Stimulated activated naive CD4-positive, alpha-beta T cell treated with Interleukin-2 at 50 U/mL for 16 hours (primary cell): ENCODE measurements around the gene SDHC.
"Not testable (repeated sequence)": the region's sequence is repeated elsewhere in the genome, so short reads cannot be mapped to it uniquely, and the experiment has no call there.

Experiments used
- DNase-seq: peaks from one replicate; lab custom pipeline; 2025; lab: John Stamatoyannopoulos, UW

SDHC gene

DNA sequence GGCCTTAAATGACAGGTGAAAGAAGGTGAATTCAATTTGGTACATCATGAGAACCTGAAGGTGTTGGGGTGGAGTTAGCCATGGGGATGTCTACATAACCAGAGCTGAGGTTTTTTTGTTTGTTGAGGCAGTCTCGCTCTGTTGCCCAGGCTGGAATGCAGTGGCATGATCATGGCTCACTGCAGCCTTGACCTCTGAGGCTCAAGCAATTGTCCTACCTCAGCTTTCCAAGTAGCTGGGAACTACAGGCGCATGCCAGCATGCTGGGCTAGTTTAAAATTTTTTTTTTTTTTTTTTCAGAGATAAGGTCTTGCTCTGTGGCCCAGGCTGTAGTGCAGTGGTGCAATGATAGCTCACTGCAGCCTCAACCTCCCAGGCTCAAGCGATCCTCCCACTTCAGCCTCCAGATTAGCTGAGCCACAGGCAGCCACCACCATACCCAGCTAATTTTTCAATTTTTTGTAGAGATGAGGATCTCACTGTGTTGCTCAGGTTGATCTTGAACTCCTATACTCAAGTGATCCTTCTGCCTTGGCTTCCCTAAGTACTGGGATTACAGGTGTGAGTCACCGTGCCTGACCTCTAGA lies 2.5 kb upstream of the SDHC start:
- DNase-seq, result no peak

GRCh38 chr1:161313554-161314200 lies 504 bp upstream of the SDHC start:
- DNase-seq, result no peak

- not testable (repeated sequence) for DNase-seq
Observed at GRCh38 chr1:161315841-161316674, 1.9 kb downstream of the SDHC start.

DNA sequence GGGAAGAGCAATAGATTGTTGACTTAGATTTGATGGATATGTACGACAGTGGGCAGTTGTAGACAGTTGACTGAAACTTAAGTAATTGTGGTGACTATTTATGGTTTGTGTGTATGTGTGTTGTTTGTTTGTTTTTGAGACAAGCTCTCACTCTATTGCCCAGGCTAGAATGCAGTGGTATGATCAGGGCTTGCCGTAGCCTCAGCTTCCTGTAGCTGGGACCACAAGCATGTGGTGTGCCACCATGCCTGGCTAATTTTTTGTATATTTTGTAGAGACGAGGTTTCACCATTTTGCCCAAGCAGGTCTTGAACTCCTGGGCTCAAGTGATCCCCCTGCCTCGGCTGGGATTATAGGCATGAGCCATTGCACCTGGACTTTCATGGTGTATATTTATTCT lies 9.8 kb downstream of the SDHC start:
- DNase-seq, result no peak

DNA sequence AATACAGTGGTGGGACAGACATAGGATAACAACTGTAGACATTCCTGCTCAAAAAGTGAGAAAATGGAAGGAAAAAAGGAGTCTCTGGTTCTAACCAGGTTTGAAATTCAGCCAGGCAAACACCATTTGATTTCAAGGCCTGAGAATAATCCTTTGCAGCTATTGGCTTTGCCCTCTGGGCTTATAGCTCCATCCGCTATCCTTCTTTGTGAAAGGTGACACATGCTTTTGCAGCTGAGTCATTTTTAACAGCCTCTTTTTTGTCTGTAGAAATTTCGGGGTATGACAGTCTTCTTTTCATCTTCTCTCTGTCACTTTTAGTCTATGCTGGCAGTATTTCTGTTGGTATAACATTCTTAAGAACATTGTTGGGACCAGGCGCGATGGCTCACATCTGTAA lies 16.2 kb downstream of the SDHC start:
- no peak for DNase-seq

GRCh38 chr1:161333166-161333565 lies 19.0 kb downstream of the SDHC start:
- no peak for DNase-seq

- DNase-seq, result no peak
Observed at GRCh38 chr1:161335796-161336195, 21.6 kb downstream of the SDHC start.

DNA sequence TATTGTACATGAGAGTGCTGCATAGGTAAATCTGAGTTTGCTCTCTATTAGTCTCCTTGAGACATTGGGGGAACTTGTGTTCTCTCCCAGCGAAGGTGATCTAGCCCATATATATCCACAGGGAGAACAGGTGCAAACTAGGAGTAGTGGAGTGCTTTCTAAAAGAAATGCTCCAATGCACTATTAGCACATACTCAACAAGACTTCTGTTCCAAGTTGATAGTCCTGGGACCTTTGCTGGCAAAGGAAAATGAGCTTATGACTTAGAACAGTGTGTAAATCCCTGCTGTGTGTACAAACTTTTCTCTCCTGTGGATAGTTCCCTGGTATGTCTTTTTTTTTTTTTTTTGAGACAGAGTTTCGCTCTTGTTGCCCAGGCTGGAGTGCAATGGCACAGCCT lies 28.0 kb downstream of the SDHC start:
- DNase-seq, result no peak

DNA sequence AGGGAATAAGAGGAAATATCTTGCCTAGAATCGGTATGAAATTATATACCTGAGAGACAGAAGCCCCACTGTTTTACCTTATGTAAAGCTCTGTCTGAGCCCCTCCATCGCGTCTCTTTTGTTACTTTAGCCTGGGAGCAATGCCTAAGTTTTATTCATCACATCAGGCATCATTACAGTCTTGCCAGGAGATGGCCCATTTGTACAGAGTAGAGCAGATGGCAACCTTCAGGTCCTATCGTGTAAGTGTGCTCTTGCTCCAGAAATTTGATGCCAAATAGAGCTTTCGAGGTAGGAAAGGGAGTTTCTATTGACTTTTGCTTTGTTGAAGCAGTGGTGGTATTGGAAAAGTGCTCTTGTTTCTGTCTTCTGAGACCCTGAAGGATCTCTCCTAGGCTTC lies 28.6 kb downstream of the SDHC start:
- no peak for DNase-seq

GRCh38 chr1:161350671-161351070 lies 36.5 kb downstream of the SDHC start:
- no peak for DNase-seq

DNA sequence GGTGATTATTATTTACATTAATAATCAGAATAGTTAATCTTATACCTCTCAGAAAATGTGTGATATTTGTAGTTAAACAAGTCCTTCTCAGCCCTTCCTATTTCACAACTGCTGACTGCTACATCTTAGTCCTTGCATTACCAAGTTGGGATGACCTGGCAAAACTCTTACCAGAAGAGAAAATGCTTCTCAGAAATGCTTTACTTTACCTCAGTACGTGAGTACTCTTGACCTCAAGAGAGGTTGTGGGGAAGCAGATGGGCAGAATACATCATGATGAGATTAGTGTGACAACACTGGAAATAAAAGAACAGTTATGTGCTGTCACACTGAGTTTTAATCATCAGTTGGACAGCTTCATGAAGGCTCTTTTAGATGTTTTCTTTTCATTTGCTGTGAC lies 37.3 kb downstream of the SDHC start:
- DNase-seq, result no peak

DNA sequence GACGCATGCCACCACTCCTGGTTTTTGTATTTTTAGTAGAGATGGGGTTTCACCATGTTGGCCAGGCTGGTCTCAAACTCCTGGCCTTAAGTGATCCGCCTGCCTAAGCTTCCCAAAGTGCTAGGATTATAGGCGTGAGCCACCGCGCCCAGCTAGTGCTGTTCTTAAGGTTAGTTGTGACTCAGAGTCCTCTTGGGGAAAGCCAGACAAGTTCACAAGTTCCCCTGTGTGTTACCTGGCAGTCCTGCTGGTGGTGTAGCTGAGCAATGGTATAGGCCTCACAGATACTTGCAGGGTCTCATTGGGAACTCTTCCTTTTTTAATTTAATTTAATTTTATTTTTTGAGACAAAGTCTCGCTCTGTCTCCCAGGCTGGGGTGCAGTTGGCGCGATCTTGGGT lies 42.9 kb downstream of the SDHC start:
- DNase-seq, result no peak

DNA sequence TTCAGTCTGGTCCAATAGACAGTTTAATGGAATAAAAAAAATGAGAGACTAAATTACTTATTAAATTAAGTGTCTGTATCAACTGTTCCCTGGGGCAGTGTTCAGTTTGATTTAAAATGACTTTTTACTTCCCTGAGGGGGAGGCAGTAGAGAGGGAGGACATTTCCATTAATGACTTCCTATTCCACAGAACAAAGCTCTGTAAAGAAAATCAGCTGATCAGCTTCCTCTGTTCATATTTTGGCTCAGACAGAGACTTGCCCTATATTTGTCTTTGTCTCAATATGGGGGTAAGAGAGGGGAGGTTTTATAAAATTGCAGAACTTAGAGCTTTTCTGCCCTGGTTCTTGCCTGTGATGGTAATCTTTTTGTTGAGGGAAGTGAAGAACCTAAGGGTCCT lies 45.1 kb downstream of the SDHC start:
- no peak for DNase-seq

GRCh38 chr1:161364332-161364731 lies 50.2 kb downstream of the SDHC start:
- no peak for DNase-seq

DNA sequence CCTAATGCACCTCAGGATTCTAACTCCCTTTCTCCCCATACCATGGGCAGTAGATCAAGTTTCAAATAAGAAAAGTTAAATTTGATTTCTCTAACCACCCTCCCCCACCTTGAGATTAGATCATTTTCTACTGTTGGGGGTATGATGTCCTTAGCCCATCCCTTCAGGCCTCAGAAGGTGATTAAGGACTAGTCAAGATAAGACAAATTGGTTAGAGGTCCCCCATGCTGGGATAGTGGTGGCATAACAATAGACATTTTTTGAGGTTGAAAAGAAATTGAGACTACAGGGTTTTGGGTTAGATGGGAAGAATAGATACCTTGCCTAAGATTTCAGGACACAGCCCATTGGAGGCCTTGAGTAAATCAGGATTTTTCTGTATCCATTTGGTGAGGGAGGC lies 51.0 kb downstream of the SDHC start:
- DNase-seq, result no peak

DNA sequence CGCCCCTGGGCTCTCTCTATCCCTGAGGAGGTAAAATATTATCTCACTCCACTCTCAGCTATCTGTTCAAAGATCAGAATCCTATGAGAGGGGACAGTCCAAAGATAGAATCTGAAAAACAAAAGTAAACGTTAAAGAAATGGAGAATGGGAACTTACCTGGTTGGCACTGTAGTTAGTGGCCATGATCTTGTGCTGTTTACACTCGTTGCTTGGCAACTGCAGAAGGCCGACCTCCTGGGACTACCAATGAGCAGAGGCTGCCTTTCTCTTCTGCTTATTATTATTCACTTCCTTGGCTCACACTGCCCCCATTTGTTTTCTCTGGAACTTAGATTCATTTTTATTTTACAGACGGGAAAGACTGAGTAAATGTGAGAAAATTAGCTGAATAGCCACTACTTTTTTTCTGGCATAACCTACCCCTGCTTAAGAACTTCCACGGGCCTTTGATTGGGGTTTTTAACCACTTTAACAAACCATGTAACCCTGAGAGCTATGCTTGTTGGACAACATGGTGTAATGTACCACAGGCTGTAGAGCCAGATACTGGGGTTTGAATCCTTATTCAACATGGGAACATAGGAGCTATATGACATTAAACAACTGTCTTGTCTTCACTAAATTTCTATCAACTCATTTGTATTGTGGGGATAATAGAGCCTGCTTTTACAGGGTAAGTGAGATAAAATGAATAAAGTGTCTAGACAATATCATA lies 53.7 kb downstream of the SDHC start, which contains the start of gene CFAP126:
Gene CFAP126, minus strand, starts transcription at position 193 of the 717 bp plus-strand sequence. Its CDS starts 8 bp downstream, at position 185.
- DNase-seq, result peak; percentile 23

- DNase-seq, result no peak
Observed at GRCh38 chr1:161373442-161373841, 59.3 kb downstream of the SDHC start.

DNA sequence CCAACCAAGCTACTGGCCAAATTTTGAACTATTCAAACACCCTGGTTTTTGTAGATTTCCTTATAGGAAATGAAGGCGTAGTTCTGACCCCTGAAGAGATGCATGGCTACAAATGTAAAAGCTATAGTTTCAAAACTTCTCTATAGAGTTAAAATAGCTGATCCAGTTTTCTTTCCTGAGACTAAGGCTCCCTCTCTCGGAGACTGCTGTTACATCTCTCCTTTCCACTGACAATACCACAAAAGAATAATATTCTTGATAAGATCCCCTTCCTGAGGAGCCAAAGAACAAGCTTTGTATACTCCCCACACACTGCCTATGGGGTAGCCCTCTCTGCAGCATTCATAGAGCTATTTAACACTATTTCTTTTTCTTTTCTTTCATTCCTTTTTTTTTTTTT lies 60.2 kb downstream of the SDHC start:
- DNase-seq, result no peak

GRCh38 chr1:161378014-161378413 lies 63.8 kb downstream of the SDHC start:
- DNase-seq, result no peak

DNA sequence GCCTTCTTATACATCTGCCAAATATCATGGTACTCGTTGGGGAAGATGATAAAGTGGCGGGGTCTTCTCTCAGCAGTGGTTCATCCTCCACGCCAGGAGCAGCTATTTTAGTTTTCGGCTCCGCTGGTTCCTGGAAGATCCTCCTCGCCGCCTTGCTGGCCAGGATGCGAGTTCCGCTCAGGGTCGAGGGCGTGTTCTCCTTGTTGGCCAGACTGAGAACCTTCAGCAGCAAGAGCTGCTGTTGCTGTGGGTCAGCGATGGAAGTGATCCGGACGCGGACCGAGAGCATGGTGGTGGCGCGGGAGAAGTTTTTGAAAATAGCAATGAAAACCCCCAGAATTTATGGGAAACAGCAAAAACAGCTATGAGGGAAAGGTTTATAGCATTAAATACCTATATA lies 64.9 kb downstream of the SDHC start:
- no peak for DNase-seq

DNA sequence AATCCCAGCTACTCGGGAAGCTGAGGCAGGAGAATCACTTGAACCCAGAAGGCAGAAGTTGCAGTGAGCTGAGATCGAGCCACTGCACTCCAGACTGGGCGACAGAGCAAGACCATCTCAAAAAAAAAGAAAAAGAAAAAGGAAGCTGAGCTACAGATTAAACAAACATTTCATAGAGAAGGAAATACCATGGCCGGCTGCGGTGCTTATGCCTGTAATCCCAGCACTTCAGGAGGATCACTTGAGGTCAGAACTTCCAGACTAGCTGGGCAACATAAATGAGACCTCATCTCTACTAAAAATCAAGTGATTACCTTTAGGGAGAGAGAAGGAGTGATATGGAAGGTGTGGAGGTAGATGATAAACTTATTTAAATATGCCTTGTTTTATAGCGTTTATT lies 67.5 kb downstream of the SDHC start:
- no peak for DNase-seq

GRCh38 chr1:161382214-161383019 lies 68.2 kb downstream of the SDHC start:
- no peak for DNase-seq
